Ureter (tissue), 1 donor: ENCODE results near the gene USP40. TPM values are rescaled to one million over a fixed set of nuclear protein-coding genes. Genes with fewer than 3 reads are reported as not detected.

ENCODE experiments used
- DNase-seq: peaks from one replicate; pipeline ENCODE4 v3.0.0-alpha.2; 2020; ENCODE audit warnings: low spot score
- total RNA-seq: library from RNA; stranded (reverse); gene quantifications from one replicate; pipeline ENCODE4 v1.2.4, GENCODE V29; 2023
- donor health status: DM: yes; HTN: yes; CAD: no.

The USP40 gene
- total RNA-seq, 1 donor from 2014 or later: 79.2 TPM

- DNase-seq: no peak
Observed at GRCh38 chr2:233497692-233498091, 68.9 kb downstream of the USP40 start.

GRCh38 chr2:233495503-233496496 is 70.8 kb downstream of the USP40 start:
- DNase-seq: no peak

- DNase-seq: no peak
Observed at GRCh38 chr2:233492751-233493150, 73.8 kb downstream of the USP40 start.

GRCh38 chr2:233492078-233492477 is 74.5 kb downstream of the USP40 start:
- no peak for DNase-seq

GRCh38 chr2:233491326-233491725 is 75.3 kb downstream of the USP40 start:
- DNase-seq: no peak

- DNase-seq: no peak
Observed at GRCh38 chr2:233490831-233491230, 75.8 kb downstream of the USP40 start.

- DNase-seq: no peak
Observed at GRCh38 chr2:233489666-233490065, 76.9 kb downstream of the USP40 start.

- no peak for DNase-seq
Observed at GRCh38 chr2:233489143-233489542, 77.4 kb downstream of the USP40 start.

- DNase-seq: no peak
Observed at GRCh38 chr2:233487748-233488345, 78.7 kb downstream of the USP40 start.

GRCh38 chr2:233486778-233487552 is 79.6 kb downstream of the USP40 start:
- DNase-seq: no peak

- no peak for DNase-seq
Observed at GRCh38 chr2:233486357-233486756, 80.2 kb downstream of the USP40 start.

GRCh38 chr2:233485726-233486125 is 80.9 kb downstream of the USP40 start:
- DNase-seq: no peak

- DNase-seq: no peak
Observed at GRCh38 chr2:233482616-233483015, 84.0 kb downstream of the USP40 start.

GRCh38 chr2:233481368-233482142 is 85.0 kb downstream of the USP40 start:
- no peak for DNase-seq

GRCh38 chr2:233480490-233481202 is 85.9 kb downstream of the USP40 start:
- DNase-seq: peak; percentile 79

GRCh38 chr2:233479616-233480489 is 86.7 kb downstream of the USP40 start:
- no peak for DNase-seq

- peak; percentile 27 for DNase-seq
Observed at GRCh38 chr2:233477548-233478433, 88.8 kb downstream of the USP40 start.

GRCh38 chr2:233476651-233477547 is 89.7 kb downstream of the USP40 start:
- peak; percentile 36 for DNase-seq
